ENCODE measurements around the gene XPO5. TPM values are rescaled to one million over a fixed set of nuclear protein-coding genes. Genes with fewer than 3 reads are reported as not detected.
A peak's percentile ranks its signal among the peaks of the same experiment; 100 is the strongest.

XPO5 gene
- total and polyA plus RNA-seq, 9 of the 15 experiments (the other 6 are each of a cell fraction or from before 2014, with no cell fraction given): 36.0 to 170 (median 99.1) TPM

GRCh38 chr6:43570876-43571441 is 4.9 kb downstream of the XPO5 start (continued):
- TF ChIP-seq DMBX1 (CRISPR knock-in tag; IDR thresholded peaks at IDR 0.05; ENCODE audit: borderline replicate concordance) (peak; percentile 96), TCF7L2 (IDR thresholded peaks at IDR 0.05; ENCODE audit: low read depth, low read length) (no peak), ZZZ3 (IDR thresholded peaks at IDR 0.05) (no peak), ZNF140 (CRISPR knock-in tag; IDR thresholded peaks at IDR 0.05) (no peak), MYC (IDR thresholded peaks at IDR 0.05; ENCODE audit: low read depth, low read length) (peak; percentile 69), MYC (CRISPR knock-in tag; IDR thresholded peaks at IDR 0.05; ENCODE audit: borderline replicate concordance, low read depth) (no peak), RBM14 (IDR thresholded peaks at IDR 0.05; ENCODE audit: borderline replicate concordance, insufficient read depth, low read depth, low read length) (no peak), RBM22 (IDR thresholded peaks at IDR 0.05; ENCODE audit: low read depth, low read length, poor library complexity, severe bottlenecking) (no peak), ZBTB12 (CRISPR knock-in tag; IDR thresholded peaks at IDR 0.05) (0 out of 2 replicates have a peak, but pooled peaks have one; percentile 10), ZNF395 (CRISPR knock-in tag; IDR thresholded peaks at IDR 0.05) (peak; percentile 89), KDM1A (IDR thresholded peaks at IDR 0.05) (no peak), ZNF444 (CRISPR knock-in tag; IDR thresholded peaks at IDR 0.05) (no peak), CCAR2 (IDR thresholded peaks at IDR 0.05; ENCODE audit: low read depth, low read length) (no peak), ZNF124 (CRISPR knock-in tag; IDR thresholded peaks at IDR 0.05) (no peak), ZNF668 (CRISPR knock-in tag; IDR thresholded peaks at IDR 0.05) (no peak), HNRNPH1 (optimal IDR thresholded peaks at IDR 0.05; ENCODE audit: low read depth, low read length) (no peak), ZBTB43 (CRISPR knock-in tag; IDR thresholded peaks at IDR 0.05) (no peak), NBN (IDR thresholded peaks at IDR 0.05; ENCODE audit: low read depth) (peak; percentile 77; the same call in 1 of the 2 replicates), CHD2 (IDR thresholded peaks at IDR 0.05; ENCODE audit: low read depth, low read length) (no peak), TFE3 (CRISPR knock-in tag; IDR thresholded peaks at IDR 0.05) (no peak), HIVEP1 (CRISPR knock-in tag; IDR thresholded peaks at IDR 0.05) (no peak), FUS (optimal IDR thresholded peaks at IDR 0.05; ENCODE audit: low read depth, low read length) (no peak), ZNF75A (CRISPR knock-in tag; IDR thresholded peaks at IDR 0.05) (no peak), HNRNPK (IDR thresholded peaks at IDR 0.05; ENCODE audit: low read depth, low read length, poor library complexity, severe bottlenecking) (no peak), CAMTA2 (CRISPR knock-in tag; conservative IDR thresholded peaks at IDR 0.05) (no peak), BDP1 (IDR thresholded peaks at IDR 0.05; ENCODE audit: insufficient read depth, insufficient read length) (no peak)
